Measurements from ENCODE around the gene GRIN3B.

- TF ChIP-seq CTCF (IDR thresholded peaks at IDR 0.05) (no peak), POLR2A (IDR thresholded peaks at IDR 0.05) (no peak), POLR2AphosphoS5 (IDR thresholded peaks at IDR 0.05) (no peak)
Measured at GRCh38 chr19:1011831-1012333, 11.7 kb downstream of the GRIN3B start.

Measured in breast epithelium (tissue), 3 donors.